Measurements from ENCODE around the gene NOD2.

DNA sequence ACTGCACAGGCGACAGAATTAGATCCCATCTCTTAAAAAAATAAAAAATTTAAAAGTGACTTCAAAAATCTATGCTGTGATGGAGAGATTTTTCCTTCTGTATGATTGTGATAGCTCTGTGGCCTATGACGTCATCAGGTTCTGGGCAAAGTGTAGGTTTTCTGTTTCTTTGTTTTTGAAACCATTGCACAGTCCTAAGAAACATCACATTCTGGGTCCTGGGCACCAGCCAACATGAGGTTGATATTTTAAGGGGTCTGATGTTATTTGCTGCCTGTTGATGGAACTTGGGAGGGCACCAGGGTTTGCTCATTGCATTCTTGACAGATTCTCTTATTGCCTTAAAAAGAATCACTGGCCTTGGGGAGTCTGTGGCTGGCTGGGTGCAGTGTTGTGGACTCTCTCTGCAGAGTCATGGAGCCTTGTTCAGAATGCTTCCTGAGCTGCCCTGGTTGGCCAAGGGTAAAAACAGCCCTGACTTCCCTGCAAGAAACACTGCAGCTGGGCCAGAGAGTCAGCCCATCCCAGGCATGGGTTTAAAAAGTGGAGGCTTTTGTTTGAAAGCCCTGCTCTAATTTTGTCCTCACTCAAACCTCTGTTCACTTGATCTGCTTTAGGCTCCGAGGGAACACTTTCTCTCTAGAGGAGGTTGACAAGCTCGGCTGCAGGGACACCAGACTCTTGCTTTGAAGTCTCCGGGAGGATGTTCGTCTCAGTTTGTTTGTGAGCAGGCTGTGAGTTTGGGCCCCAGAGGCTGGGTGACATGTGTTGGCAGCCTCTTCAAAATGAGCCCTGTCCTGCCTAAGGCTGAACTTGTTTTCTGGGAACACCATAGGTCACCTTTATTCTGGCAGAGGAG lies 38.0 kb downstream of the NOD2 start:
- TF ChIP-seq, protein P1, sequence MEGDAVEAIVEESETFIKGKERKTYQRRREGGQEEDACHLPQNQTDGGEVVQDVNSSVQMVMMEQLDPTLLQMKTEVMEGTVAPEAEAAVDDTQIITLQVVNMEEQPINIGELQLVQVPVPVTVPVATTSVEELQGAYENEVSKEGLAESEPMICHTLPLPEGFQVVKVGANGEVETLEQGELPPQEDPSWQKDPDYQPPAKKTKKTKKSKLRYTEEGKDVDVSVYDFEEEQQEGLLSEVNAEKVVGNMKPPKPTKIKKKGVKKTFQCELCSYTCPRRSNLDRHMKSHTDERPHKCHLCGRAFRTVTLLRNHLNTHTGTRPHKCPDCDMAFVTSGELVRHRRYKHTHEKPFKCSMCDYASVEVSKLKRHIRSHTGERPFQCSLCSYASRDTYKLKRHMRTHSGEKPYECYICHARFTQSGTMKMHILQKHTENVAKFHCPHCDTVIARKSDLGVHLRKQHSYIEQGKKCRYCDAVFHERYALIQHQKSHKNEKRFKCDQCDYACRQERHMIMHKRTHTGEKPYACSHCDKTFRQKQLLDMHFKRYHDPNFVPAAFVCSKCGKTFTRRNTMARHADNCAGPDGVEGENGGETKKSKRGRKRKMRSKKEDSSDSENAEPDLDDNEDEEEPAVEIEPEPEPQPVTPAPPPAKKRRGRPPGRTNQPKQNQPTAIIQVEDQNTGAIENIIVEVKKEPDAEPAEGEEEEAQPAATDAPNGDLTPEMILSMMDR (IDR thresholded peaks at IDR 0.05): no peak
- TF ChIP-seq POLR2A (IDR thresholded peaks at IDR 0.05): no peak

Data from thyroid gland (tissue), 4 donors.